H9 (cell line): ENCODE results near the gene SRRM3. TPM values are rescaled to one million over a fixed set of nuclear protein-coding genes. Genes with fewer than 3 reads are reported as not detected.

Experiments used
- DNase-seq: peaks from one replicate; pipeline ENCODE4 v3.0.0-alpha.2; 2017
- H2AFZ ChIP-seq: one replicate; pipeline ENCODE4 v1.6.1; 2013; ENCODE audit warnings: mild to moderate bottlenecking, low read length, control low read depth, moderate library complexity
- H2AK5ac ChIP-seq: 2 replicates; pipeline ENCODE4 v1.6.1; 2013; ENCODE audit warnings: low read length, control low read depth, mixed read lengths; ENCODE audit not compliant: insufficient read length
- H2BK120ac ChIP-seq: one replicate; pipeline ENCODE4 v1.6.1; 2013; ENCODE audit warnings: low read depth, mild to moderate bottlenecking, low read length, control low read depth, inconsistent platforms; ENCODE audit not compliant: poor library complexity, severe bottlenecking
- H2BK12ac ChIP-seq: 2 replicates; pipeline ENCODE4 v1.6.1; 2013; ENCODE audit warnings: low read length, control low read depth, mixed read lengths, low read depth; ENCODE audit not compliant: insufficient read length
- H2BK15ac ChIP-seq: 2 replicates; pipeline ENCODE4 v1.6.1; 2013; ENCODE audit warnings: low read depth, low read length, control low read depth
- H2BK20ac ChIP-seq: one replicate; pipeline ENCODE4 v1.6.1; 2013; ENCODE audit warnings: low read depth, mild to moderate bottlenecking, low read length, control low read depth, inconsistent platforms; ENCODE audit not compliant: poor library complexity, severe bottlenecking
- H2BK5ac ChIP-seq: 2 replicates; pipeline ENCODE4 v1.6.1; 2013; ENCODE audit warnings: low read length, control low read depth, mixed read lengths; ENCODE audit not compliant: insufficient read length
- H3K14ac ChIP-seq: 2 replicates; pipeline ENCODE4 v1.6.1; 2013; ENCODE audit warnings: low read length, control low read depth; ENCODE audit not compliant: insufficient read depth
- H3K18ac ChIP-seq: 2 replicates; pipeline ENCODE4 v1.6.1; 2013; ENCODE audit warnings: low read depth, mild to moderate bottlenecking, mixed read lengths, low read length, control low read depth; ENCODE audit not compliant: insufficient read length
- H3K23ac ChIP-seq: 2 replicates; pipeline ENCODE4 v1.6.1; 2013; ENCODE audit warnings: low read length, control low read depth, mixed read lengths, low read depth; ENCODE audit not compliant: insufficient read length
- H3K23me2 ChIP-seq: 2 replicates; pipeline ENCODE4 v1.6.1; 2013; ENCODE audit warnings: low read depth, mild to moderate bottlenecking, mixed read lengths, low read length, control low read depth; ENCODE audit not compliant: insufficient read length, poor library complexity, severe bottlenecking
- H3K27ac ChIP-seq: 2 replicates; pipeline ENCODE4 v1.5.1; 2013; ENCODE audit warnings: low read length, control low read depth, mixed read lengths, low read depth; ENCODE audit not compliant: insufficient read length
- H3K27me3 ChIP-seq: 2 replicates; pipeline ENCODE4 v1.6.1; 2013; ENCODE audit warnings: low read length, control low read depth, inconsistent platforms; ENCODE audit not compliant: insufficient read depth
- H3K4ac ChIP-seq: 2 replicates; pipeline ENCODE4 v1.6.1; 2013; ENCODE audit warnings: low read depth, mild to moderate bottlenecking, control low read depth, inconsistent platforms, low read length, moderate library complexity
- H3K4me1 ChIP-seq: 2 replicates; pipeline ENCODE4 v1.6.1; 2013; ENCODE audit warnings: low read length, control low read depth, inconsistent platforms; ENCODE audit not compliant: insufficient read depth
- H3K4me2 ChIP-seq: 2 replicates; pipeline ENCODE4 v1.6.1; 2013; ENCODE audit warnings: low read length, control low read depth, mixed read lengths; ENCODE audit not compliant: insufficient read length, insufficient read depth
- H3K56ac ChIP-seq: 2 replicates; pipeline ENCODE4 v1.6.1; 2013; ENCODE audit warnings: low read depth, mild to moderate bottlenecking, mixed read lengths, low read length, control low read depth; ENCODE audit not compliant: insufficient read length
- H3K79me1 ChIP-seq: 2 replicates; pipeline ENCODE4 v1.6.1; 2013; ENCODE audit warnings: low read depth, mild to moderate bottlenecking, moderate library complexity, low read length, control low read depth, inconsistent platforms; ENCODE audit not compliant: insufficient read depth, poor library complexity, severe bottlenecking
- H3K79me2 ChIP-seq: 2 replicates; pipeline ENCODE4 v1.6.1; 2013; ENCODE audit warnings: low read length, control low read depth, inconsistent platforms; ENCODE audit not compliant: insufficient read depth
- H3K9ac ChIP-seq: 2 replicates; pipeline ENCODE4 v1.6.1; 2013; ENCODE audit warnings: low read length, control low read depth, mixed read lengths; ENCODE audit not compliant: insufficient read length; ENCODE audit errors: extremely low read depth
- H3K9me3 ChIP-seq: one replicate; pipeline ENCODE4 v1.6.1; 2013; ENCODE audit warnings: low read depth, low read length, inconsistent platforms; ENCODE audit not compliant: control insufficient read depth
- H3T11ph ChIP-seq: one replicate; pipeline ENCODE4 v1.6.1; 2013; ENCODE audit warnings: mild to moderate bottlenecking, low read length, control low read depth, inconsistent platforms
- H4K20me1 ChIP-seq: one replicate; pipeline ENCODE4 v1.6.1; 2013; ENCODE audit not compliant: control insufficient read depth, insufficient read length, insufficient read depth
- H4K5ac ChIP-seq: 2 replicates; pipeline ENCODE4 v1.6.1; 2013; ENCODE audit warnings: low read depth, mild to moderate bottlenecking, mixed read lengths, low read length, control low read depth; ENCODE audit not compliant: insufficient read length
- H4K8ac ChIP-seq: replicated peaks from 2 replicates; pipeline ENCODE4 v1.6.1; 2013; ENCODE audit warnings: low read length, control low read depth, mixed read lengths, low read depth; ENCODE audit not compliant: insufficient read length
- H4K91ac ChIP-seq: 2 replicates; pipeline ENCODE4 v1.6.1; 2013; ENCODE audit warnings: low read depth, mild to moderate bottlenecking, moderate library complexity, mixed read lengths, low read length, control low read depth; ENCODE audit not compliant: insufficient read length
- H3K27ac Mint-ChIP-seq, 3 experiments: 2 replicates in 2 of 3; 3 replicates in 1 of 3; pipeline ENCODE4 v1.8.0; 2020 to 2021; ENCODE audit warnings: mixed read lengths in 3 of 3, mild to moderate bottlenecking in 1 of 3, moderate library complexity in 1 of 3
- H3K27me3 Mint-ChIP-seq: 2 replicates; pipeline ENCODE4 v1.8.0; 2021; ENCODE audit warnings: low read depth, mild to moderate bottlenecking, moderate library complexity, mixed read lengths
- H3K36me3 Mint-ChIP-seq, 3 experiments: 2 replicates in 2 of 3; 3 replicates in 1 of 3; pipeline ENCODE4 v1.8.0; 2020 to 2021; ENCODE audit warnings: low read depth in 3 of 3, mixed read lengths in 3 of 3; ENCODE audit not compliant: insufficient read depth in 1 of 3
- H3K4me1 Mint-ChIP-seq, 2 experiments: 2 replicates each; pipeline ENCODE4 v1.8.0; 2020; ENCODE audit warnings: mixed read lengths in 2 of 2
- H3K4me3 Mint-ChIP-seq, 2 experiments: 2 replicates in 1 of 2; 3 replicates in 1 of 2; pipeline ENCODE4 v1.8.0; 2020 to 2021; ENCODE audit warnings: mild to moderate bottlenecking in 2 of 2, mixed read lengths in 2 of 2, moderate library complexity in 1 of 2
- H3K9me3 Mint-ChIP-seq, 2 experiments: 2 replicates in 1 of 2; 3 replicates in 1 of 2; pipeline ENCODE4 v1.8.0; 2020; ENCODE audit warnings: mild to moderate bottlenecking in 2 of 2, mixed read lengths in 2 of 2, moderate library complexity in 1 of 2
- CTCF ChIP-seq: fragments of 200-600 bp; sonication (generic); conservative IDR thresholded peaks from 3 replicates; pipeline ENCODE4 v1.8.0; 2021; ENCODE audit warnings: antibody characterized with exemption, mild to moderate bottlenecking
- WGBS: extraction: QIAGEN DNeasy Blood & Tissue Kit; methylation state at CpG from one replicate; pipeline ENCODE4 v1.1.7; 2013; ENCODE audit warnings: missing lambda C conversion rate, low lambda C conversion rate, mixed read lengths; ENCODE audit not compliant: insufficient read length; ENCODE audit errors: extremely low coverage; 5-methylcytosine and 5-hydroxymethylcytosine counted together
- total RNA-seq: library from RNA; stranded (reverse); gene quantifications from 2 replicates; pipeline ENCODE4 v1.2.1, GENCODE V29; 2021

The SRRM3 gene
- total RNA-seq, 1 experiment from 2014 or later = 11.0 TPM

GRCh38 chr7:76182225-76182960, 19.3 kb upstream of the SRRM3 start:
- Mint-ChIP-seq H3K9me3 (no peaks in the 10 kb centered on the region), H3K27me3 (peaks cover 2% of the 10 kb centered on the region; the same call in 1 of the 2 replicates), H3K27ac (peak overlapping the region in 1 of 3 experiments; percentile 8; a peak in 2 of 7 replicates), H3K36me3 (no peaks in the 10 kb centered on the region), H3K4me1 (peaks cover 15 to 22% of the 10 kb centered on the region in 2 experiments), H3K4me3 (no peak overlapping the region)
- TF ChIP-seq CTCF = no peak
- Histone ChIP-seq H2AK5ac (no peak overlapping the region), H2BK12ac (no peak overlapping the region), H3K23ac (no peak overlapping the region), H3K79me2 (no peaks in the 10 kb centered on the region), H2BK5ac (no peak overlapping the region), H3T11ph (no peak overlapping the region), H4K91ac (no peak overlapping the region), H3K4me2 (no peak overlapping the region), H3K4ac (no peak overlapping the region), H2AFZ (no peak overlapping the region), H3K9me3 (no peaks in the 10 kb centered on the region), H3K27ac (no peak overlapping the region), H3K27me3 (no peaks in the 10 kb centered on the region), H4K8ac (no peak overlapping the region), H3K23me2 (no peaks in the 10 kb centered on the region), H2BK15ac (no peak overlapping the region), H2BK20ac (no peak overlapping the region), H3K56ac (no peak overlapping the region), H3K18ac (no peak overlapping the region), H3K9ac (no peak overlapping the region), H3K14ac (no peak overlapping the region), H3K79me1 (no peaks in the 10 kb centered on the region), H4K20me1 (no peaks in the 10 kb centered on the region), H3K4me1 (no peaks in the 10 kb centered on the region), H2BK120ac (no peak overlapping the region), H4K5ac (no peak overlapping the region)
- no peak for DNase-seq
- WGBS = no CpG with 5 or more reads among the region's 7 CpGs
